H1 (cell line): Measurements from ENCODE around the gene KLF16.

ENCODE experiments used
- RAD21 ChIP-seq, 2 experiments: IDR thresholded peaks in 1 of 2; conservative IDR thresholded peaks in 1 of 2; 2 replicates each; pipeline ENCODE4 v1.6.1; 2011; ENCODE audit warnings: low read depth in 2 of 2, low read length in 2 of 2, improper control_type of control experiment in 1 of 2, inconsistent platforms in 1 of 2, mild to moderate bottlenecking in 1 of 2, moderate library complexity in 1 of 2
- SIRT6 ChIP-seq: IDR thresholded peaks from one replicate; pipeline ENCODE4 v1.7.1; 2012; ENCODE audit warnings: low read length, inconsistent platforms
- TAF1 ChIP-seq: IDR thresholded peaks from 2 replicates; pipeline ENCODE4 v1.6.1; 2011; ENCODE audit warnings: mild to moderate bottlenecking, low read depth, low read length

GRCh38 chr19:1840541-1841115, 22.8 kb downstream of the KLF16 start:
- TF ChIP-seq SIRT6 (no peak), RAD21 (IDR thresholded peaks at IDR 0.05 in 1 of 2, conservative IDR thresholded peaks at IDR 0.05 in 1 of 2; ENCODE audit: low read depth in 2 of 2, low read length in 2 of 2) (no peak), TAF1 (no peak)
